Transverse colon (tissue), 4 donors: ENCODE data around the gene GABRG2.
"Not testable (repeated sequence)": the region's sequence is repeated elsewhere in the genome, so short reads cannot be mapped to it uniquely, and the experiment has no call there.

Experiments
- CTCF ChIP-seq, 5 experiments: fragments of 200-600 bp in 3 of 5; fragments of 450-650 bp in 2 of 5; sonication (generic) in 3 of 5; IDR thresholded peaks; 1 replicate in 2 of 5; 2 replicates in 3 of 5; pipeline ENCODE4 v1.5.1; 2016 to 2017; ENCODE audit warnings: antibody characterized with exemption in 5 of 5, inconsistent platforms in 3 of 5, mild to moderate bottlenecking in 2 of 5, moderate library complexity in 1 of 5
- POLR2A ChIP-seq: fragments of 450-650 bp; IDR thresholded peaks from one replicate; pipeline ENCODE4 v1.6.1; 2016; ENCODE audit warnings: antibody characterized with exemption, mild to moderate bottlenecking, moderate library complexity
- POLR2AphosphoS5 ChIP-seq, 3 donors: sonication (generic); formaldehyde crosslinking; IDR thresholded peaks; one replicate each; pipeline ENCODE4 v1.6.1; 2016; ENCODE audit warnings: antibody characterized with exemption in 3 of 3

GRCh38 chr5:162055095-162055494, 12.5 kb upstream of the GABRG2 start:
- not testable (repeated sequence) for TF ChIP-seq CTCF (IDR thresholded peaks at IDR 0.05); POLR2A; POLR2AphosphoS5 (IDR thresholded peaks at IDR 0.05)
